ENCODE results near the gene HEATR9.

DNA sequence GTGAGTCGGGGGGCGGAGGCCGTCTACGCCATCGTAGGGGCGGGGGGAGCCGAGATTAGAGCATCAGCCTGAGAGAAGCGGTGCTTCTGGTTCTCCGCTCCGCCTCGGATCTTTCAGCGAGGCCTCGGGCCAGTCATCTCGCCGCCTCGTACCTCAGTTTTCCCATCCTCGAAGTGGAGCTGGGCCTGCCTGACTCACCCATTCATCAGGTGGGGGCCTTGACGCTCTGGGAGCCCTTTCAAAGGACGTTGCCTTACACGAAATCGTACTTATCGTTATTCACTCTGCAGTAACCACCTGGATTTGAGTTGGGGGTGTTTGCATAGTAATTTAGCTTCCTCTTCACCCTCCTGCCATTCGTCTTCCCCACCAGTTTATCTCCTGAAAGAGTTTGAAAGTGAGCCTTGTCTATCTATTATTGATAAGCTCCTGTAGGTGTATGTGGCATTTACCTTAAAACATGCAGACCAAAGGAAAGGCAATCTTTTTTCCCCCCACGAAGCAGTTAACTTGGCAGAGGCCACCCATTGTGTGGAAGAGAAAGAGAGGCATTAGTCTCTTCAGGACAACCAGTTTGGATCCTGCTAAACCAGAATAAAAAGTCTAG is 58.7 kb downstream of the HEATR9 start:
- TF ChIP-seq ZNF263 (CRISPR knock-in tag; IDR thresholded peaks at IDR 0.05) (no peak), USF2 (IDR thresholded peaks at IDR 0.05; ENCODE audit: low read depth, low read length) (no peak), USF2 (CRISPR knock-in tag; IDR thresholded peaks at IDR 0.05; ENCODE audit: borderline replicate concordance) (no peak), CTCF (CRISPR knock-in tag; IDR thresholded peaks at IDR 0.05) (no peak), MLLT10 (CRISPR knock-in tag; IDR thresholded peaks at IDR 0.05) (no peak)

All from HepG2 (cell line).